Measurements from ENCODE around the gene CNNM4.
"Not testable (repeated sequence)": the region's sequence is repeated elsewhere in the genome, so short reads cannot be mapped to it uniquely, and the experiment has no call there.

Gene CNNM4

GRCh38 chr2:96792772-96793749 is 32.4 kb downstream of the CNNM4 start:
- DNase-seq (ENCODE audit: low spot score) = no peak

- no peak for DNase-seq (ENCODE audit: low spot score)
These were observed 34.4 kb downstream of the CNNM4 start for GRCh38 chr2:96795076-96795475.

GRCh38 chr2:96796497-96796896 is 35.8 kb downstream of the CNNM4 start:
- DNase-seq (ENCODE audit: low spot score) = not testable (repeated sequence)

GRCh38 chr2:96797066-96797625 is 36.4 kb downstream of the CNNM4 start:
- no peak for DNase-seq (ENCODE audit: low spot score)

- DNase-seq (ENCODE audit: low spot score) = no peak
These were observed 38.3 kb downstream of the CNNM4 start for GRCh38 chr2:96798733-96799622.

GRCh38 chr2:96799623-96799935 is 38.9 kb downstream of the CNNM4 start:
- no peak for DNase-seq (ENCODE audit: low spot score)

- DNase-seq (ENCODE audit: low spot score) = no peak
These were observed 39.6 kb downstream of the CNNM4 start for GRCh38 chr2:96800061-96801004.

GRCh38 chr2:96801005-96801785 is 40.5 kb downstream of the CNNM4 start:
- peak; percentile 72 for DNase-seq (ENCODE audit: low spot score)

- DNase-seq (ENCODE audit: low spot score) = peak; percentile 30
These were observed 41.3 kb downstream of the CNNM4 start for GRCh38 chr2:96801786-96802595.

GRCh38 chr2:96802721-96803120 is 42.0 kb downstream of the CNNM4 start:
- DNase-seq (ENCODE audit: low spot score) = no peak

- no peak for DNase-seq (ENCODE audit: low spot score)
These were observed 44.3 kb downstream of the CNNM4 start for GRCh38 chr2:96804986-96805385.

- not testable (repeated sequence) for DNase-seq (ENCODE audit: low spot score)
These were observed 45.2 kb downstream of the CNNM4 start for GRCh38 chr2:96805946-96806345.

- peak; percentile 47 for DNase-seq (ENCODE audit: low spot score)
These were observed 45.9 kb downstream of the CNNM4 start for GRCh38 chr2:96806468-96807126.

- DNase-seq (ENCODE audit: low spot score) = no peak
These were observed 46.4 kb downstream of the CNNM4 start for GRCh38 chr2:96807127-96807471.

GRCh38 chr2:96808176-96808837 is 47.6 kb downstream of the CNNM4 start:
- DNase-seq (ENCODE audit: low spot score) = no peak

- DNase-seq (ENCODE audit: low spot score) = no peak
These were observed 48.6 kb downstream of the CNNM4 start for GRCh38 chr2:96809216-96809882.

- no peak for DNase-seq (ENCODE audit: low spot score)
These were observed 49.5 kb downstream of the CNNM4 start for GRCh38 chr2:96809951-96810782.

Measured in CD4-positive, alpha-beta T cell treated with Interleukin-2 at 100 ng/mL for 4 hours (primary cell).